ENCODE data around the gene CLEC4A.
"Not testable (repeated sequence)": the region's sequence is repeated elsewhere in the genome, so short reads cannot be mapped to it uniquely, and the experiment has no call there.

DNA sequence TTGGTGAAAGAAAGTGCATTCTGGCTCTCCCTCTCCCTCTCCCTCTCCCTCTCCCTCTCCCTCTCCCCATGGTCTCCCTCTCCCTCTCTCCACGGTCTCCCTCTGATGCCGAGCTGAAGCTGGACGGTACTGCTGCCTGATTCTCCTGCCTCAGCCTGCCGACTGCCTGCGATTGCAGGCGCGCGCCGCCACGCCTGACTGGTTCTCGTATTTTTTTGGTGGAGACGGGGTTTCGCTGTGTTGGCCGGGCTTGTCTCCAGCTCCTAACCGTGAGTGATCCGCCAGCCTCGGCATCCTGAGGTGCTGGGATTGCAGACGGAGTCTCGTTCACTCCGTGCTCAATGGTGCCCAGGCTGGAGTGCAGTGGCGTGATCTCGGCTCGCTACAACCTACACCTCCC lies 59.9 kb downstream of the CLEC4A start:
- TF ChIP-seq, protein P1, sequence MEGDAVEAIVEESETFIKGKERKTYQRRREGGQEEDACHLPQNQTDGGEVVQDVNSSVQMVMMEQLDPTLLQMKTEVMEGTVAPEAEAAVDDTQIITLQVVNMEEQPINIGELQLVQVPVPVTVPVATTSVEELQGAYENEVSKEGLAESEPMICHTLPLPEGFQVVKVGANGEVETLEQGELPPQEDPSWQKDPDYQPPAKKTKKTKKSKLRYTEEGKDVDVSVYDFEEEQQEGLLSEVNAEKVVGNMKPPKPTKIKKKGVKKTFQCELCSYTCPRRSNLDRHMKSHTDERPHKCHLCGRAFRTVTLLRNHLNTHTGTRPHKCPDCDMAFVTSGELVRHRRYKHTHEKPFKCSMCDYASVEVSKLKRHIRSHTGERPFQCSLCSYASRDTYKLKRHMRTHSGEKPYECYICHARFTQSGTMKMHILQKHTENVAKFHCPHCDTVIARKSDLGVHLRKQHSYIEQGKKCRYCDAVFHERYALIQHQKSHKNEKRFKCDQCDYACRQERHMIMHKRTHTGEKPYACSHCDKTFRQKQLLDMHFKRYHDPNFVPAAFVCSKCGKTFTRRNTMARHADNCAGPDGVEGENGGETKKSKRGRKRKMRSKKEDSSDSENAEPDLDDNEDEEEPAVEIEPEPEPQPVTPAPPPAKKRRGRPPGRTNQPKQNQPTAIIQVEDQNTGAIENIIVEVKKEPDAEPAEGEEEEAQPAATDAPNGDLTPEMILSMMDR (IDR thresholded peaks at IDR 0.05), result not testable (repeated sequence)
- not testable (repeated sequence) for TF ChIP-seq EZH2 (IDR thresholded peaks at IDR 0.05)
